WERI-Rb-1 (cell line): Measurements from ENCODE around the gene CIPC.

Source experiments
- DNase-seq: peaks from one replicate; pipeline ENCODE4 v3.0.0-alpha.2; 2020
- H3K27ac ChIP-seq: fragments of 250-450 bp; sonication (Bioruptor Pico); 2 replicates; pipeline ENCODE4 v1.5.1; 2020; ENCODE audit warnings: mild to moderate bottlenecking, moderate library complexity
- H3K27me3 ChIP-seq: fragments of 250-450 bp; sonication (Bioruptor Pico); 2 replicates; pipeline ENCODE4 v1.5.1; 2021; ENCODE audit warnings: mild to moderate bottlenecking, low read depth, moderate library complexity; ENCODE audit not compliant: insufficient read depth, severe bottlenecking
- H3K36me3 ChIP-seq: fragments of 250-450 bp; sonication (Bioruptor Pico); 2 replicates; pipeline ENCODE4 v1.5.1; 2020; ENCODE audit warnings: mild to moderate bottlenecking, moderate library complexity
- H3K4me3 ChIP-seq: 2 replicates; pipeline ENCODE4 v1.5.1; 2011; ENCODE audit warnings: low read depth, mild to moderate bottlenecking, control low read depth, low read length
- H3K9me3 ChIP-seq: fragments of 250-450 bp; sonication (Bioruptor Pico); 2 replicates; pipeline ENCODE4 v1.5.1; 2021; ENCODE audit warnings: mild to moderate bottlenecking, moderate library complexity; ENCODE audit not compliant: severe bottlenecking
- TF ChIP-seq, protein P1 (sequence below): IDR thresholded peaks from 2 replicates; pipeline ENCODE4 v1.5.1; 2011; ENCODE audit warnings: low read depth, mild to moderate bottlenecking, control low read depth, inconsistent platforms, low read length

Gene CIPC

GRCh38 chr14:77068517-77069200 lies 29.4 kb upstream of the CIPC start:
- H3K27me3 ChIP-seq = no peaks in the 10 kb centered on the region
- no peaks in the 10 kb centered on the region for H3K36me3 ChIP-seq
- no peaks in the 10 kb centered on the region for H3K9me3 ChIP-seq
- DNase-seq = no peak
- no peak overlapping the region for H3K4me3 ChIP-seq
- no peak overlapping the region for H3K27ac ChIP-seq
- TF ChIP-seq, protein P1, sequence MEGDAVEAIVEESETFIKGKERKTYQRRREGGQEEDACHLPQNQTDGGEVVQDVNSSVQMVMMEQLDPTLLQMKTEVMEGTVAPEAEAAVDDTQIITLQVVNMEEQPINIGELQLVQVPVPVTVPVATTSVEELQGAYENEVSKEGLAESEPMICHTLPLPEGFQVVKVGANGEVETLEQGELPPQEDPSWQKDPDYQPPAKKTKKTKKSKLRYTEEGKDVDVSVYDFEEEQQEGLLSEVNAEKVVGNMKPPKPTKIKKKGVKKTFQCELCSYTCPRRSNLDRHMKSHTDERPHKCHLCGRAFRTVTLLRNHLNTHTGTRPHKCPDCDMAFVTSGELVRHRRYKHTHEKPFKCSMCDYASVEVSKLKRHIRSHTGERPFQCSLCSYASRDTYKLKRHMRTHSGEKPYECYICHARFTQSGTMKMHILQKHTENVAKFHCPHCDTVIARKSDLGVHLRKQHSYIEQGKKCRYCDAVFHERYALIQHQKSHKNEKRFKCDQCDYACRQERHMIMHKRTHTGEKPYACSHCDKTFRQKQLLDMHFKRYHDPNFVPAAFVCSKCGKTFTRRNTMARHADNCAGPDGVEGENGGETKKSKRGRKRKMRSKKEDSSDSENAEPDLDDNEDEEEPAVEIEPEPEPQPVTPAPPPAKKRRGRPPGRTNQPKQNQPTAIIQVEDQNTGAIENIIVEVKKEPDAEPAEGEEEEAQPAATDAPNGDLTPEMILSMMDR = no peak

GRCh38 chr14:77069551-77069950 lies 28.5 kb upstream of the CIPC start:
- Histone ChIP-seq H3K4me3 (no peak overlapping the region), H3K36me3 (no peaks in the 10 kb centered on the region), H3K27ac (no peak overlapping the region), H3K9me3 (no peaks in the 10 kb centered on the region), H3K27me3 (no peaks in the 10 kb centered on the region)
- TF ChIP-seq, protein P1 = no peak
- DNase-seq = no peak

DNA sequence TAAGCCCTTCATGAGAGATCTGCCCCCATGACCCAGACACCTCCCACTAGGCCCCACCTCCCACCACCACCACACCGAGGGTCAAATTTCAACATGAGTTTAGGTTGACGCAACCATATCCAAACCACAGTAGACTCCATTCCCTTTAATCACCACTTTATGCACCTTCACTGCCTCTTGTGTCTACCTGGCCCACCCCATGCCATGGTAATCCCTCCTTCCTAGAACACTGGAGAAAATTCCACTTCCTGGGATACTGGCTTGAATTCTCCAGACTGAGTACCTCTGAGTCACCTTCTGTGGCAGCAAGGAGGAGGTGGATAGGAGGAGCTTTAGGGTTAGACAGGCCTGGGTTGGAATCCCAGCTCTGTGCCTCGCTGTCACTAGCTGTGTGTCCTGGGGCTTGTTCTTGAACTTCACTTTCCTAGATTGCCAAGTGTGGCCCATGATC lies 26.1 kb upstream of the CIPC start:
- no peaks in the 10 kb centered on the region for H3K9me3 ChIP-seq
- TF ChIP-seq, protein P1 = no peak
- H3K4me3 ChIP-seq = no peak overlapping the region
- no peaks in the 10 kb centered on the region for H3K36me3 ChIP-seq
- no peak for DNase-seq
- H3K27ac ChIP-seq = no peak overlapping the region
- H3K27me3 ChIP-seq = no peaks in the 10 kb centered on the region

- H3K9me3 ChIP-seq = no peaks in the 10 kb centered on the region
- TF ChIP-seq, protein P1 = no peak
Measured at GRCh38 chr14:77074969-77075368, 23.1 kb upstream of the CIPC start.

GRCh38 chr14:77076113-77076631 lies 21.9 kb upstream of the CIPC start:
- Histone ChIP-seq H3K9me3 (no peaks in the 10 kb centered on the region), H3K4me3 (no peak overlapping the region), H3K36me3 (no peaks in the 10 kb centered on the region), H3K27me3 (no peaks in the 10 kb centered on the region), H3K27ac (no peak overlapping the region)
- DNase-seq = no peak
- TF ChIP-seq, protein P1 = no peak

More at GRCh38 chr14:77074969-77075368, 23.1 kb upstream of the CIPC start:
- H3K4me3 ChIP-seq = no peak overlapping the region
- no peak overlapping the region for H3K27ac ChIP-seq
- no peaks in the 10 kb centered on the region for H3K27me3 ChIP-seq
- no peaks in the 10 kb centered on the region for H3K36me3 ChIP-seq
- no peak for DNase-seq
